Measurements from ENCODE around the gene UBE3B.

GRCh38 chr12:109575683-109576082, 98.2 kb downstream of the UBE3B start:
- TF ChIP-seq RARB (CRISPR knock-in tag; IDR thresholded peaks at IDR 0.05) (no peak), ISL1 (CRISPR knock-in tag; IDR thresholded peaks at IDR 0.05) (no peak), ZFP3 (CRISPR knock-in tag; IDR thresholded peaks at IDR 0.05) (no peak), ARNTL (CRISPR knock-in tag; IDR thresholded peaks at IDR 0.05; ENCODE audit: borderline replicate concordance, low read depth) (no peak), CREB5 (CRISPR knock-in tag; IDR thresholded peaks at IDR 0.05; ENCODE audit: low read depth) (no peak), ZNF565 (CRISPR knock-in tag; conservative IDR thresholded peaks at IDR 0.05; ENCODE audit: low read depth) (no peak), OSR1 (CRISPR knock-in tag; IDR thresholded peaks at IDR 0.05) (no peak), PATZ1 (CRISPR knock-in tag; IDR thresholded peaks at IDR 0.05; ENCODE audit: borderline replicate concordance) (no peak), PPARA (CRISPR knock-in tag; IDR thresholded peaks at IDR 0.05; ENCODE audit: borderline replicate concordance) (no peak), SNAI2 (CRISPR knock-in tag; IDR thresholded peaks at IDR 0.05) (no peak), ZC3H10 (CRISPR knock-in tag; IDR thresholded peaks at IDR 0.05) (no peak), CSRNP3 (CRISPR knock-in tag; IDR thresholded peaks at IDR 0.05) (no peak), CSDC2 (CRISPR knock-in tag; IDR thresholded peaks at IDR 0.05) (no peak)

All from SK-N-SH treated with all-trans-retinoic acid at 6 μM for 48 hours (cell line).